Right ventricle myocardium inferior (tissue), 1 donor: Measurements from ENCODE around the gene DAG1. TPM values are rescaled to one million over a fixed set of nuclear protein-coding genes. Genes with fewer than 3 reads are reported as not detected.

ENCODE experiments used
- ATAC-seq: fragments of 200-7000 bp; cut with Tn5 transposase; one replicate; pipeline ENCODE4 v1.9.1; 2020; ENCODE audit warnings: mild to moderate bottlenecking, moderate library complexity
- DNase-seq: peaks from one replicate; pipeline ENCODE4 v3.0.0; 2021; ENCODE audit errors: missing footprints
- intact Hi-C: fragments of 100-400 bp; cut with DNase I; formaldehyde crosslinking; loops from one replicate; pipeline ENCODE4 v1.11.0; 2022
- total RNA-seq: library from RNA; stranded (reverse); fragmentation: NEBNext Ultra II Directional; extraction: Animal tissue kit (Norgen Biotek cat#: 25700); gene quantifications from one replicate; pipeline ENCODE4 v1.2.1, GENCODE V29; 2021
- donor health status: DM: no; HTN: yes; CAD: no; lungs with severe emphysema.

The DAG1 gene
- total RNA-seq, 1 donor from 2014 or later, result 129 TPM

GRCh38 chr3:49500732-49501609 lies 30.9 kb downstream of the DAG1 start:
- intact Hi-C loops, result no loop called here

GRCh38 chr3:49501842-49502241 lies 31.8 kb downstream of the DAG1 start:
- intact Hi-C loops, result no loop called here
- DNase-seq, result no peak
- no peak for ATAC-seq

More at GRCh38 chr3:49500732-49501609, 30.9 kb downstream of the DAG1 start:
- peak; percentile 92 for ATAC-seq
- no peak for DNase-seq

- DNase-seq (no peak), ATAC-seq (no peak)
- intact Hi-C loops, result no loop called here
These were observed 36.8 kb downstream of the DAG1 start for GRCh38 chr3:49506906-49507305.

- DNase-seq, result no peak
- intact Hi-C loops, result no loop called here
- no peak for ATAC-seq
These were observed 39.0 kb downstream of the DAG1 start for GRCh38 chr3:49509028-49509561.

GRCh38 chr3:49511639-49512038 lies 41.6 kb downstream of the DAG1 start:
- DNase-seq, result no peak
- intact Hi-C loops, result no loop called here
- ATAC-seq, result no peak

- DNase-seq (no peak), ATAC-seq (no peak)
- intact Hi-C loops, result no loop called here
These were observed 42.8 kb downstream of the DAG1 start for GRCh38 chr3:49512781-49513355.

- ATAC-seq, result no peak
- intact Hi-C loops, result no loop called here
- no peak for DNase-seq
These were observed 43.5 kb downstream of the DAG1 start for GRCh38 chr3:49513494-49514124.

GRCh38 chr3:49518016-49518415 lies 47.9 kb downstream of the DAG1 start:
- DNase-seq (no peak), ATAC-seq (no peak)
- intact Hi-C loops, result loop anchor here (5.0 kb wide), 1 partner anchor 46 kb away; the partner anchor contains the start of gene DAG1

GRCh38 chr3:49518441-49518840 lies 48.4 kb downstream of the DAG1 start:
- intact Hi-C loops, result loop anchor here (5.0 kb wide), 1 partner anchor 46 kb away; the partner anchor contains the start of gene DAG1
- ATAC-seq (no peak), DNase-seq (no peak)

GRCh38 chr3:49519296-49519695 lies 49.2 kb downstream of the DAG1 start:
- DNase-seq (no peak), ATAC-seq (no peak)
- intact Hi-C loops, result loop anchor here (5.0 kb wide), 1 partner anchor 47 kb away; the partner anchor contains the start of gene DAG1

GRCh38 chr3:49519916-49520385 lies 49.9 kb downstream of the DAG1 start:
- no peak for DNase-seq
- ATAC-seq, result no peak
- intact Hi-C loops, result loop anchor here (5.0 kb wide), 1 partner anchor 48 kb away; the partner anchor contains the start of gene DAG1

- intact Hi-C loops, result no loop called here
- DNase-seq (no peak), ATAC-seq (no peak)
These were observed 54.0 kb downstream of the DAG1 start for GRCh38 chr3:49523756-49524747.

GRCh38 chr3:49529567-49529966 lies 59.5 kb downstream of the DAG1 start:
- DNase-seq (no peak), ATAC-seq (no peak)
- intact Hi-C loops, result no loop called here

- intact Hi-C loops, result no loop called here
- ATAC-seq, result no peak
These were observed 60.2 kb downstream of the DAG1 start for GRCh38 chr3:49530231-49530630.

GRCh38 chr3:49530701-49531100 lies 60.6 kb downstream of the DAG1 start:
- ATAC-seq (no peak), DNase-seq (no peak)
- intact Hi-C loops, result no loop called here

More at GRCh38 chr3:49530231-49530630, 60.2 kb downstream of the DAG1 start:
- DNase-seq, result no peak

GRCh38 chr3:49531218-49531617 lies 61.2 kb downstream of the DAG1 start:
- intact Hi-C loops, result no loop called here
- ATAC-seq (no peak), DNase-seq (no peak)

GRCh38 chr3:49531715-49532114 lies 61.6 kb downstream of the DAG1 start:
- ATAC-seq, result no peak
- no peak for DNase-seq
- intact Hi-C loops, result no loop called here

GRCh38 chr3:49533031-49533430 lies 63.0 kb downstream of the DAG1 start:
- DNase-seq, result no peak
- ATAC-seq, result peak; percentile 18
- intact Hi-C loops, result no loop called here
